Subcutaneous adipose tissue (tissue), 4 donors: ENCODE measurements around the gene KRT81. TPM values are rescaled to one million over a fixed set of nuclear protein-coding genes. Genes with fewer than 3 reads are reported as not detected.

Experiments
- total RNA-seq, 4 donors: library from RNA; depleted of rRNA; stranded (reverse); fragments of >200 nt; gene quantifications; one replicate each; pipeline ENCODE4 v1.1.0, GENCODE V29; 2016
- TF ChIP-seq, protein P1 (sequence below): fragments of 450-650 bp; IDR thresholded peaks from one replicate; pipeline ENCODE4 v1.5.1; 2016; ENCODE audit warnings: low read depth, mild to moderate bottlenecking, control low read depth, antibody characterized with exemption, moderate library complexity

Gene KRT81
- total RNA-seq, 4 donors from 2014 or later = not detected

DNA sequence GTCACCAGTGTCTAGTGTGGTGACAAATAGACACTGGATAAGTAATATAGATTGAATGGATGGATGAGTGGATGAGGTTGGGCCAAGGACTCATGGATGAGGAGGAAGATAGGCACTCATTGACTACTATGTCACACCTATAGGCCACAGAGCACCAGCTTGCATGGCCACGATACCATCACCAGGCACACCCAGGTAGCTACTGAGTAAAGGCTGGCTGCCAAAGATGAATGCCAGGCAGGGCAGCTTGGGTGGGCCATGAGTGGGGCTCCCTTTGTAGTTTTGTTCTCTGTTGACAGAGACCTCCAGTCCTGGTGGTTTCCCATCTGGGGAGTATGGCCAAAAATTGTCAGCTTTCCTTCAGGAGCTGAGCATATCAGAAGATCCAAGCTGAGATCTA is 41.0 kb upstream of the KRT81 start:
- TF ChIP-seq, protein P1, sequence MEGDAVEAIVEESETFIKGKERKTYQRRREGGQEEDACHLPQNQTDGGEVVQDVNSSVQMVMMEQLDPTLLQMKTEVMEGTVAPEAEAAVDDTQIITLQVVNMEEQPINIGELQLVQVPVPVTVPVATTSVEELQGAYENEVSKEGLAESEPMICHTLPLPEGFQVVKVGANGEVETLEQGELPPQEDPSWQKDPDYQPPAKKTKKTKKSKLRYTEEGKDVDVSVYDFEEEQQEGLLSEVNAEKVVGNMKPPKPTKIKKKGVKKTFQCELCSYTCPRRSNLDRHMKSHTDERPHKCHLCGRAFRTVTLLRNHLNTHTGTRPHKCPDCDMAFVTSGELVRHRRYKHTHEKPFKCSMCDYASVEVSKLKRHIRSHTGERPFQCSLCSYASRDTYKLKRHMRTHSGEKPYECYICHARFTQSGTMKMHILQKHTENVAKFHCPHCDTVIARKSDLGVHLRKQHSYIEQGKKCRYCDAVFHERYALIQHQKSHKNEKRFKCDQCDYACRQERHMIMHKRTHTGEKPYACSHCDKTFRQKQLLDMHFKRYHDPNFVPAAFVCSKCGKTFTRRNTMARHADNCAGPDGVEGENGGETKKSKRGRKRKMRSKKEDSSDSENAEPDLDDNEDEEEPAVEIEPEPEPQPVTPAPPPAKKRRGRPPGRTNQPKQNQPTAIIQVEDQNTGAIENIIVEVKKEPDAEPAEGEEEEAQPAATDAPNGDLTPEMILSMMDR = no peak

DNA sequence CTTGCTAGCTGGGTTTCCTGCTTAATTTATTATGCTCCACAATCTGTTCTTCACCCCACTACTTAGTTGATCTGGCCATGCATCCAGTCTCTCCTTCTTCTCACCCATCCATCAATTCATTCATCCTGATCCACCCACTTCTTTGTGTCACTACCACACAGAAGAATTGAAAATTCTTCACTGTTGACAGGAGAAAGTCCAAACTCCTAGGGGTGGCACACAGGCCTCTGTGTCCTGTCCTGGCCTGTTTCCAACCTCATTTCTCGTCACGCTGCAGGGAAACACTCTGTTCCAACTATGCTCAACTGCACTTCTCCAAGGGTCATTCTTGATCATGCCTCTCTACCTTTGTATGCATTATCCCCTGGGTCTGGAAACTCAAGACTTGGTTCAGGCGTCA is 40.5 kb upstream of the KRT81 start:
- TF ChIP-seq, protein P1 = no peak

DNA sequence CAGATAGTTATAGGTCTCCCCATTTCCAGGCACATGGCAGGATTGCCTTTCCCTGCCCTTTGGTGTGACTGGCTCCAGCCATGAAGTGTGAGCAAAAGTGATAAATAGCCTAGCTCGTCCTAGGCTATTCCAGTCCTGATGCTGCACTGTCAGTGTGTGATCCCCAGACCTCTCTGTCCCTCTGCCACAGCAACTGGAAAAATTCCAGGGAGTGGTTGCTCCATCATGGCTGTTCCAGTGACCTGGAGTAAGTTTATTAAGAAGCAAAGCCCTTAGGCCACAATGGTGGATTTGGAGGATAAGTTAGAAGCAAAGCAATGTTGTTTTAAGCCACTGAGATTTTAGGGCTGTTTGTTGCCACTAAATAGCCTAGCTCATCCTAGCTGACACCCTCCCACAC is 39.7 kb upstream of the KRT81 start:
- TF ChIP-seq, protein P1 = no peak

DNA sequence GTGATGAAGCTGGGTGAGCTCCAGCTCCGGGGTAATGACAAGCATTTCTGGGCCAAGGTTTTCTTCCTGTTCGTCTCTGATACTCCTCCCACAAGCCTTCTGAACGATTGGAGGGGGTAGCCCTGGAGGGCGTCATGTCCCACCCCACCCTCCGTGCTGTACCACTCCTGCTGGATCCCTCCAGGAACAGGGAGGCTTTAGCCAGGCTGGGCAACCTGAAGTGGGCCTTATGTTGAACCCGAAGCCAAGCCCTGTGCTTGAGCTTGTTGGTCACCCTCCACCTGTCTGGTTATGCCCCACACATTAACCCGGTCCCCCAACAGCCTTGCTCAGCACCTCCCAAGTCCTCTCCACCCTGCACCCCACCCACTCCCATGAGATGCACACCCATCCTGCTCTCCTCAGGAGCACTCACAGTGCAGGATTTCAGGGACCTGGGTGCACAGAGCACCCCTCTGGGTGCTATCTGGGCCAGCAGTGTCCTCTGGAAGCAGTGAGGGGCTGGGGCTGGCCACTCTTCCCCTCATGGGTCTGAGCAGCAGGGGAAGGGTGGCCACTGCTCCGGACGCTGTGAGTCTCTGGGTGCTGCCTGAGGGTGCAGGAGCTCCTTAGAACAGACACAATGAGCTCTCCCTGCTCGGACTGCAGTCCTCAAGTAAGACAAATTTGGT is 36.6 kb upstream of the KRT81 start:
- TF ChIP-seq, protein P1 = no peak

DNA sequence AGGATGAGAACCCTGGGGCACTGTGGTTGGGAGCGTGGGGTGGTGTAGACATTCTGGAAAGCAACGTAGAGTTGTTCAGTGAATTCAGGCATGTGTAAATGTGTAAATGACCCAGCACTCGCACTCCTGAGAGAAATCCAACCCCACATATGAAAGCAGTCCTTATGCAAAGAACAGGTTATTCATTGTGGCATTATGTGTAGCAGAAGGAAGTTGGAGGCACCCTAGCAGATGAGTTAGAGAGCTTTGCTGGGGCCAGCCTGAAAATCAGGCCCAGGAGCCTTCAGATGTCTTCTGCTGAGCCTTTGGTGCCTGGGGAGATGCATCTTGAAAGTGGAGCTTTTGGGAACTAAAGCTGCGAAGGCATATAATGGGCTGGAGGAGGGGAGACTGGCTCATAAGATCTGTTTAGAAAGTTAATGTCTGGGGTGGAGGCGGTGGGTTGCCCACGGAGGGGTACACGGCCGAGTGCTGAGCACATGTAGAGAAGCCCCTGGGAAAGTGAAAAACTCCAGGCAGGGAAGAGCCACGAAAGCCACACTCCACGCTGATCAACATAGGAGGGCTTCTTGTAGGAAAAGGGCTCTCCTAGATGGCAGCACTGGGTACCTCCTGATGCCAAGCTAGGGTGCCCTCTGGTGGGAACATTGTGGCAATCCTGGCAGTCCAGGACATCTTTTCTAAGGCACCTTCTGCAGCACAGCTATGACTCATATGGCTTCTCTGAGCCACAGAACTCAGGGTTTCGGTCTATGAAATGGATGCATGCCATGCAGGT is 35.9 kb upstream of the KRT81 start:
- TF ChIP-seq, protein P1 = no peak

- TF ChIP-seq, protein P1 = no peak
These were observed 32.8 kb upstream of the KRT81 start for GRCh38 chr12:52324153-52324444.

DNA sequence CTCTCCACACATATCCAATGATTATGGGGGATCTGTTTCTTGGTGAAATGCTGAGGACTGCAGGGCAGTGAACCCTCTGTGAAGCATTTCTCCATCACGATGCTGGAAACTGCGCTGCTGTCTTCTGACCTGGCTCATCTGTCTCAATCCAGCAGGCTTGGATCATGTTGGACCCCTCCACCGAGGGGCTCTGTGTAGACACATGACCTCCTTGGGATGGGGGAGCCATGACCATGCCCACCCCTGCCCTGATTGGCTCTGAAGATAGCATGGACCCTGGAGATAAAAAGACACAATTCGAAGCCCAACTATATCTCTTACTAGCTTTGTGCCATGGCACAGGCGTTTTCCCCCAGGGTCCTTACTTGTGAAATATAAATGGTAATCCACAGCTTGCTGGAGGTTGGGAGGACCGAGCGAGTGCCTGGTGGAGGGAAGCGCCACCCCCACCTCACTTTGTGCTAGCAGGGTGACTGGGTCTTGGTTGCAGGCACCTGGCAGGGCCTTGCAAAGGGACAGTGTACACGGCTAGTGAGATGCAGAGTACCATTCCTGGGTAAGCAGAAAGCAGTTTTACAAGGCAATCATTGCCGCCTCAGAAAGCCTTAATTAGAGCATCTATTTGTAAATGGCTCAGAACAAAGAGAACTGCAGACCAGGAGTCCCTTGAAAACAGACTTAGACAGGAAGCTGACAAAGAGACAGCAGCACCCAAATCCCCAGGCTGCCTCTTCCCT is 32.2 kb upstream of the KRT81 start:
- TF ChIP-seq, protein P1 = no peak
